Mesothelial cell of epicardium (in vitro differentiated cells): ENCODE results near the gene TNPO2. TPM values are rescaled to one million over a fixed set of nuclear protein-coding genes. Genes with fewer than 3 reads are reported as not detected.

Source experiments
- DNase-seq, 2 experiments: peaks; one replicate each; pipeline ENCODE4 v3.0.0; 2021; ENCODE audit warnings: low spot score in 2 of 2; ENCODE audit not compliant: unreplicated experiment in 2 of 2
- H3K27ac Mint-ChIP-seq: 2 replicates; pipeline ENCODE4 v1.8.0; 2021; ENCODE audit warnings: mixed read lengths
- H3K27me3 Mint-ChIP-seq: 2 replicates; pipeline ENCODE4 v1.8.0; 2021; ENCODE audit warnings: low read depth, mixed read lengths
- H3K36me3 Mint-ChIP-seq: 2 replicates; pipeline ENCODE4 v1.8.0; 2021; ENCODE audit warnings: mixed read lengths
- H3K4me1 Mint-ChIP-seq: 2 replicates; pipeline ENCODE4 v1.8.0; 2021; ENCODE audit warnings: mixed read lengths
- H3K4me3 Mint-ChIP-seq: 2 replicates; pipeline ENCODE4 v1.8.0; 2021; ENCODE audit warnings: mild to moderate bottlenecking, moderate library complexity, mixed read lengths
- H3K9me3 Mint-ChIP-seq: 2 replicates; pipeline ENCODE4 v1.8.0; 2021; ENCODE audit warnings: mixed read lengths
- total RNA-seq: library from RNA; stranded (reverse); gene quantifications from 3 replicates; pipeline ENCODE4 v1.2.1, GENCODE V29; 2021
- TF ChIP-seq, protein P1 (sequence below): fragments of 200-600 bp; sonication (generic); IDR thresholded peaks from one replicate; pipeline ENCODE4 v1.5.0; 2021; ENCODE audit warnings: antibody characterized with exemption; ENCODE audit not compliant: unreplicated experiment

The TNPO2 gene
- total RNA-seq, 1 donor from 2014 or later = 105 TPM

DNA sequence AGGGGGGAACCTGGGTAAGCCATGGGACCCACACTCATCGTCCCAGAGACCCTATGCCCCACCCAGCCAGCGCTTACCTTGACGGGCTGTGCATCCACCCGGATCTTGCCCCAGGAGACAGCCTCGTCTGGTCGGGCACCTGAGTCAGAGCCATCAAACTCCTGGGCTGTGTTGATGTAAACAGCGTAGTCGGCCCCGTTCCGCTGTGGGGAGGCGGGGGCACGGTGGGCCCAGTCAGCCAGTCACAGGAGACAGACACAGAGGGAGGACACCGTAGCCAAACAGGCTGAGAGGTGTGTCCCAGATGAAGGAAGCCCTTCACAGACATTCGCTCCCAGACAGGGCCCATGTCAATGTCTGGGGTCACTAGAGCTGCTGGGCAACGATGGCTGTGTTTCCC is 47.8 kb downstream of the TNPO2 start:
- DNase-seq = no peak
- Mint-ChIP-seq H3K27me3 (no peaks in the 10 kb centered on the region), H3K4me3 (no peak overlapping the region), H3K27ac (no peak overlapping the region), H3K4me1 (peaks cover 3% of the 10 kb centered on the region), H3K36me3 (peaks cover 31% of the 10 kb centered on the region), H3K9me3 (no peaks in the 10 kb centered on the region)
- TF ChIP-seq, protein P1, sequence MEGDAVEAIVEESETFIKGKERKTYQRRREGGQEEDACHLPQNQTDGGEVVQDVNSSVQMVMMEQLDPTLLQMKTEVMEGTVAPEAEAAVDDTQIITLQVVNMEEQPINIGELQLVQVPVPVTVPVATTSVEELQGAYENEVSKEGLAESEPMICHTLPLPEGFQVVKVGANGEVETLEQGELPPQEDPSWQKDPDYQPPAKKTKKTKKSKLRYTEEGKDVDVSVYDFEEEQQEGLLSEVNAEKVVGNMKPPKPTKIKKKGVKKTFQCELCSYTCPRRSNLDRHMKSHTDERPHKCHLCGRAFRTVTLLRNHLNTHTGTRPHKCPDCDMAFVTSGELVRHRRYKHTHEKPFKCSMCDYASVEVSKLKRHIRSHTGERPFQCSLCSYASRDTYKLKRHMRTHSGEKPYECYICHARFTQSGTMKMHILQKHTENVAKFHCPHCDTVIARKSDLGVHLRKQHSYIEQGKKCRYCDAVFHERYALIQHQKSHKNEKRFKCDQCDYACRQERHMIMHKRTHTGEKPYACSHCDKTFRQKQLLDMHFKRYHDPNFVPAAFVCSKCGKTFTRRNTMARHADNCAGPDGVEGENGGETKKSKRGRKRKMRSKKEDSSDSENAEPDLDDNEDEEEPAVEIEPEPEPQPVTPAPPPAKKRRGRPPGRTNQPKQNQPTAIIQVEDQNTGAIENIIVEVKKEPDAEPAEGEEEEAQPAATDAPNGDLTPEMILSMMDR = no peak

DNA sequence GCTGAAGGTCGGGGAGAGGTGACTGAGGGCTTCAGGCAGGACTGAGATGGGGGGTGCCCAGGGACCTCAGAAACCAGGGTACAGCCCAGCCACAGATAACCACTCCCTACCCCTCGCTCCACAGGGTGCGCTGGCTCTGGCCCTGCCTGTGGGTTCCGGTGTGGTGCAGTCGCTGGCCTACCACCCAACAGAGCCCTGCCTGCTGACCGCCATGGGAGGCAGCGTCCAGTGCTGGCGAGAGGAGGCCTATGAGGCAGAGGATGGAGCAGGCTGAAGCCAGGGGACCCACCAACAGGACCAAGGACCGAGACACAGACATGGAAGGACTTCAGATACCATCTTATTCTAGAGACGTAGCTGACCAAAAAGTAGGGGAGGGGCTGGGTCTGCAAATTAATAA is 48.3 kb downstream of the TNPO2 start:
- H3K4me1 Mint-ChIP-seq = peaks cover 4% of the 10 kb centered on the region
- H3K27ac Mint-ChIP-seq = no peak overlapping the region
- no peaks in the 10 kb centered on the region for H3K27me3 Mint-ChIP-seq
- DNase-seq = no peak
- H3K36me3 Mint-ChIP-seq = peaks cover 29% of the 10 kb centered on the region
- TF ChIP-seq, protein P1 = no peak
- no peak overlapping the region for H3K4me3 Mint-ChIP-seq
- no peaks in the 10 kb centered on the region for H3K9me3 Mint-ChIP-seq

DNA sequence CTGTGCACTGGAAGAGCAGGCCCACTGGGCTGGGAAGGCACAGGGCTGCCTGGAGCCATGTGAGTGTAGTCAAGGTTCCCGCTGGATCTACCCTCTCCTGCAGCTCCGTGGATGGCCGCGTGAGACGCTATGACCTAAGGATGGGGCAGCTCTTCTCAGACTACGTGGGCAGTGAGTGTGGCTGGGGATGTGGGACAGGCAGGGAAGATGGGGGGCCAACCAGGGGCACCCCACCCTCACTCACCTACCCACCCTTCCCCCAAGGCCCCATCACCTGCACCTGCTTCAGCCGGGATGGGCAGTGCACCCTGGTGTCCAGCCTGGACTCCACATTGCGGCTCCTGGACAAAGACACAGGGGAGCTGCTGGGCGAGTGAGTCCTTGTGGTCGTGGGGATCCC is 51.0 kb downstream of the TNPO2 start:
- no peaks in the 10 kb centered on the region for H3K9me3 Mint-ChIP-seq
- H3K4me1 Mint-ChIP-seq = peaks cover 26% of the 10 kb centered on the region
- no peaks in the 10 kb centered on the region for H3K27me3 Mint-ChIP-seq
- H3K27ac Mint-ChIP-seq = no peak overlapping the region
- H3K36me3 Mint-ChIP-seq = peaks cover 20% of the 10 kb centered on the region
- no peak for DNase-seq
- TF ChIP-seq, protein P1 = no peak
- no peak overlapping the region for H3K4me3 Mint-ChIP-seq

DNA sequence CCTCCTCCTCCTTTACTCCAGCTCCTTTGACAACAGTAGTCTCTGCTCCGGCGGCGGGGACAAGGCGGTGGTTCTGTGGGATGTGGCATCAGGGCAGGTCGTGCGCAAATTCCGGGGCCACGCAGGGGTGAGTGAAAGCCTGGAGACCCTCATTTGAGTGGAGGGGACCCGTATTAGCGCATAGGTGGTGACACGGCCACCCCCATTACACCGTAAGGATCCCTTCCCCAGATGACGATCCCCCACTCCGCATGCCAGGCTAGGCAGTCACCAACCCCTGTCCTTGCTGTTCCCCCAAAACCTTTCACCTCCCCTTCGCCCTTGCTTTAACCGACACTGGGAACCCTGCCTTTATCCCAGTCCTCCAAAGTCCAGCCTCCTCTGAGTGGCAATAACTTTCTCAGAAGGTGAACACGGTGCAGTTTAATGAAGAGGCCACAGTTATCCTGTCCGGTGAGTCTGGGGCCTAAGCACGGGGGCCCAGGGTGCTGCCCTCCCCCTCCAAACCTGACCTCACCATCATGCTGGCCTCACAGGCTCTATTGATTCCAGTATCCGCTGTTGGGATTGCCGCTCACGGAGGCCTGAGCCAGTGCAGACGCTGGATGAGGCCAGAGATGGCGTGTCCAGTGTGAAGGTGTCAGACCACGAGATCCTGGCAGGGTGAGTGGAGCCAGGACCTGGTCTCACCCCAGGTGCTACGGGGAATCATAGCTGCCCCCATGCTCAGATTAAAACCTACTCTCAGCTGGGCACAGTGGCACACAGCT is 53.4 kb downstream of the TNPO2 start:
- Mint-ChIP-seq H3K27me3 (no peaks in the 10 kb centered on the region), H3K4me3 (peak overlapping the region; percentile 99), H3K27ac (peak overlapping the region; percentile 100), H3K4me1 (peaks cover 42% of the 10 kb centered on the region), H3K36me3 (peaks cover 13% of the 10 kb centered on the region), H3K9me3 (no peaks in the 10 kb centered on the region)
- DNase-seq = no peak
- TF ChIP-seq, protein P1 = no peak

DNA sequence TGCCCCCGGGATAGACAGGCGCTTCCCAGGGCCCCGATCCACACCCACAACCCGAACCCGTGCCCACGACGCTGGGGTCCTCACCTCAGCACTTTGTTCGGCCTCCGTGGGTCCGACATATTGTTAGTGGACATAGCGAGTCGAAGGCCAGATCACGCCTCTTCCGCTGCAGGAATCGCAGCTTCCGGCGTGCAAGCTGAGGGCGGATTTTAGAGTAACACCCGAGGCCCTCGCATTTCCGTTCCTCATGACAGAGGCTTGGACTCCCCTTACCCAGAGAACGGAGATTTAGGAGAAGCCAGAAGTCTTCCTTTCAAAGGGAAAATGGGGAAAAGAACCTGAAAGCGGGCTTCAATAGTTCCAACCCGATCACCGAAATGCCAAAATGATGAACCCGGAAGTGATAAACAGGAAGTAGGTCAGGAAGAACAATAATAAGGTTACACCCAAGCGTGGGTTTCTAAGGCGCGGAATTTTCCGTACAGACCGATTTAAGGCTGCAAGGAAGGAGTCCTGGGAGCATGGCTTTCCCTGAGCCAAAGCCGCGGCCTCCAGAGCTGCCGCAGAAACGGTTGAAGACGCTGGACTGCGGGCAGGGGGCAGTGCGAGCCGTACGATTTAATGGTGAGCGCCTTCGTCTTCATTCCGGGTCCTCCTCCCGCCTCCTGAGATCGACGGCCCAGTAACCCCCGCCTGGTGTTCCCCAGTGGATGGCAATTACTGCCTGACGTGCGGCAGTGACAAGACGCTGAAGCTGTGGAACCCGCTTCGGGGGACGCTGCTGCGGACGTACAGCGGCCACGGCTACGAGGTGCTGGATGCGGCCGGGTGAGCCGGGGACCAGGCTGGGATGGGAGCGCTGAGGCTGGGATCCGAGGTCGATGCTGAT is 54.2 kb downstream of the TNPO2 start:
- Mint-ChIP-seq H3K27me3 (no peaks in the 10 kb centered on the region), H3K4me3 (peak overlapping the region; percentile 99), H3K36me3 (peaks cover 12% of the 10 kb centered on the region), H3K9me3 (no peaks in the 10 kb centered on the region), H3K4me1 (peaks cover 42% of the 10 kb centered on the region), H3K27ac (peak overlapping the region; percentile 100)
- peak; percentile 56 to 76 for DNase-seq
- TF ChIP-seq, protein P1 = no peak
